GM12878 (cell line): ENCODE measurements around the gene SACS. TPM values are rescaled to one million over a fixed set of nuclear protein-coding genes. Genes with fewer than 3 reads are reported as not detected.

ENCODE experiments used
- ATAC-seq: fragments of 200-7000 bp; cut with Tn5 transposase; 3 replicates; pipeline ENCODE4 v1.9.1; 2020; ENCODE audit warnings: mild to moderate bottlenecking, moderate library complexity
- BruUV-seq: library from RNA; stranded (reverse); fragments of 400-500 nt; replicated peaks from 2 replicates; lab custom pipeline; 2021; lab: Mats Ljungman, UMichigan
- CTCF ChIA-PET: fragments of 300-600 bp; sonication (Branson Sonifier 250); formaldehyde crosslinking; extraction: SDS; loops from one replicate; lab custom pipeline; 2021; ENCODE audit warnings: inconsistent platforms; lab: Yijun Ruan, JAX
- POLR2A ChIA-PET: fragments of 350-600 bp; formaldehyde crosslinking; extraction: SDS; loops from one replicate; lab custom pipeline; 2021; ENCODE audit warnings: inconsistent platforms; lab: Charles Lee
- RAD21 ChIA-PET: fragments of 300-600 bp; sonication (Branson Sonifier 250); formaldehyde crosslinking; loops from one replicate; lab custom pipeline; 2023; ENCODE audit warnings: antibody characterized with exemption; ENCODE audit not compliant: unreplicated experiment; lab: Charles Lee
- SMC1A ChIA-PET: fragments of 300-600 bp; sonication (Branson Sonifier 250); formaldehyde crosslinking; loops from one replicate; lab custom pipeline; 2023; ENCODE audit not compliant: unreplicated experiment, uncharacterized antibody; lab: Charles Lee
- DNase-seq: peaks from one replicate; pipeline ENCODE4 v3.0.0-alpha.2; 2011; ENCODE audit warnings: low read depth, low spot score
- FAIRE-seq: peaks from 3 replicates; lab custom pipeline; 2011; peaks lifted over from hg19 to GRCh38; lab: Jason Lieb, UNC
- H2AFZ ChIP-seq: 2 replicates; pipeline ENCODE4 v1.6.0; 2011; ENCODE audit warnings: low read depth, low read length, control low read depth; ENCODE audit not compliant: control insufficient read depth
- H3K27ac ChIP-seq: 2 replicates; pipeline ENCODE4 v1.5.1; 2011; ENCODE audit warnings: control low read depth; ENCODE audit not compliant: control insufficient read depth, insufficient read depth
- H3K27me3 ChIP-seq, 2 experiments: replicated peaks in 1 of 2; 2 replicates each; pipeline versions ENCODE4 v1.6.0 to v1.6.1; 2011; ENCODE audit warnings: low read length in 1 of 2; ENCODE audit not compliant: control insufficient read depth in 2 of 2, insufficient read depth in 2 of 2
- H3K36me3 ChIP-seq, 2 experiments: 2 replicates each; pipeline ENCODE4 v1.5.1; 2011; ENCODE audit warnings: low read length in 1 of 2; ENCODE audit not compliant: control insufficient read depth in 2 of 2, insufficient read depth in 2 of 2
- H3K4me1 ChIP-seq: 2 replicates; pipeline ENCODE4 v1.6.1; 2011; ENCODE audit warnings: mild to moderate bottlenecking, low read length, moderate library complexity, mixed read lengths; ENCODE audit not compliant: control insufficient read depth, insufficient read depth
- H3K4me2 ChIP-seq: 2 replicates; pipeline ENCODE4 v1.6.0; 2011; ENCODE audit warnings: control low read depth; ENCODE audit not compliant: control insufficient read depth, insufficient read depth
- H3K4me3 ChIP-seq: fragments of 200-600 bp; sonication (generic); 2 replicates; pipeline ENCODE4 v1.5.1; 2016
- H3K79me2 ChIP-seq: 2 replicates; pipeline ENCODE4 v1.6.0; 2011; ENCODE audit warnings: low read length; ENCODE audit not compliant: control insufficient read depth, insufficient read depth
- H3K9ac ChIP-seq: 2 replicates; pipeline ENCODE4 v1.8.0; 2011; ENCODE audit warnings: low read length, control low read depth, mixed read lengths; ENCODE audit not compliant: control insufficient read depth, insufficient read depth
- H3K9me3 ChIP-seq: replicated peaks from 3 replicates; pipeline ENCODE4 v1.5.1; 2011; ENCODE audit warnings: mild to moderate bottlenecking, low read length; ENCODE audit not compliant: control insufficient read depth, insufficient read depth
- H4K20me1 ChIP-seq: 2 replicates; pipeline ENCODE4 v1.6.0; 2011; ENCODE audit not compliant: control insufficient read depth, insufficient read depth
- BMI1 ChIP-seq: fragments of 450-650 bp; IDR thresholded peaks from 2 replicates; pipeline ENCODE4 v1.6.1; 2016; ENCODE audit warnings: mild to moderate bottlenecking, moderate library complexity, borderline replicate concordance
- MTA3 ChIP-seq: IDR thresholded peaks from 2 replicates; pipeline ENCODE4 v1.6.1; 2012; ENCODE audit warnings: low read length, inconsistent platforms, borderline replicate concordance
- NBN ChIP-seq: fragments of 450-650 bp; IDR thresholded peaks from 2 replicates; pipeline ENCODE4 v1.6.1; 2016
- NRF1 ChIP-seq: conservative IDR thresholded peaks from 2 replicates; pipeline ENCODE4 v1.6.1; 2011; ENCODE audit warnings: mild to moderate bottlenecking, low read depth, low read length, improper control_type of control experiment
- ZBTB40 ChIP-seq: fragments of 450-650 bp; IDR thresholded peaks from 2 replicates; pipeline ENCODE4 v1.6.1; 2016; ENCODE audit warnings: mild to moderate bottlenecking, moderate library complexity, borderline replicate concordance
- WGBS: methylation state at CpG from one replicate; pipeline ENCODE4 v1.1.6; 2016; ENCODE audit warnings: low lambda C conversion rate; ENCODE audit not compliant: insufficient replicate concordance, insufficient coverage; ENCODE audit errors: missing lambda C conversion rate; 5-methylcytosine and 5-hydroxymethylcytosine counted together
- in situ Hi-C: fragments of 300-500 bp; cut with MboI; formaldehyde crosslinking; loops from 9 replicates; pipeline ENCODE4 v1.14.3; 2018; ENCODE audit warnings: mixed read lengths
- intact Hi-C: fragments of 100-400 bp; cut with micrococcal nuclease; formaldehyde crosslinking; loops from one replicate; pipeline ENCODE4 v1.14.2; 2022; ENCODE audit not compliant: unreplicated experiment
- polyA plus RNA-seq, 11 experiments: library from polyadenylated mRNA; depleted of rRNA in 4 of 11; unstranded in 6 of 11; stranded (reverse) in 5 of 11; fragments of >200 nt; fragmentation: Nextera tagmentation in 4 of 11; fragmentation: Illumina TruSeq in 1 of 11; extraction: Ambion mirVana in 4 of 11; extraction: Trizol in 1 of 11; gene quantifications; 1 replicate in 1 of 11; 2 replicates in 10 of 11; pipeline versions ENCODE4 v1.2.1 to v1.2.3, GENCODE V29; 2011 to 2016; ENCODE audit warnings: inconsistent platforms in 2 of 11, missing spikeins in 2 of 11, low read depth in 1 of 11
- total RNA-seq, 4 experiments: library from RNA; depleted of rRNA in 3 of 4; stranded (reverse); fragments of >200 nt in 3 of 4; fragmentation: Illumina TruSeq in 1 of 4; extraction: Trizol in 1 of 4; gene quantifications; 2 replicates each; pipeline versions ENCODE4 v1.2.1 to v1.2.3, GENCODE V29; 2013 to 2021

Gene SACS
- total and polyA plus RNA-seq, 10 of the 15 experiments (the other 5 are each of a cell fraction or from before 2014, with no cell fraction given): 9.9 to 74.9 (median 22.1) TPM

GRCh38 chr13:23473221-23473620 lies 39.7 kb upstream of the SACS start (continued):
- TF ChIP-seq ZBTB40: no peak
- TF ChIP-seq BMI1: no peak

- Histone ChIP-seq H3K9me3 (no peaks in the 10 kb centered on the region), H3K27ac (no peak overlapping the region), H2AFZ (no peak overlapping the region), H3K4me3 (no peak overlapping the region), H3K9ac (no peak overlapping the region), H4K20me1 (no peaks in the 10 kb centered on the region), H3K79me2 (no peaks in the 10 kb centered on the region), H3K27me3 (no peaks in the 10 kb centered on the region), H3K4me1 (peaks cover 5% of the 10 kb centered on the region), H3K4me2 (no peak overlapping the region), H3K36me3 (no peaks in the 10 kb centered on the region)
- in situ Hi-C loops (no loop called here), intact Hi-C loops (no loop called here)
- DNase-seq: no peak
- BruUV-seq: no TSS peak
- ChIA-PET CTCF (no interaction called here), POLR2A (no interaction called here), SMC1A (no interaction called here), RAD21 (no interaction called here)
- no peak for FAIRE-seq
- 55% methylated on average over 4 of the region's 4 CpGs for WGBS
- no peak for ATAC-seq
- TF ChIP-seq MTA3 (no peak), NBN (no peak), NRF1 (no peak)
These were observed 38.7 kb upstream of the SACS start for GRCh38 chr13:23472189-23472588.
